NCI-H510A treated with DMSO at 0.1 percent for 48 hours (cell line): Measurements from ENCODE around the gene SNX8.
"Not testable (repeated sequence)": the region's sequence is repeated elsewhere in the genome, so short reads cannot be mapped to it uniquely, and the experiment has no call there.

Experiments
- DNase-seq: peaks from one replicate; lab custom pipeline; 2025; lab: John Stamatoyannopoulos, UW

Gene SNX8

GRCh38 chr7:2289621-2290020 is 24.6 kb downstream of the SNX8 start:
- no peak for DNase-seq

GRCh38 chr7:2289111-2289586 is 25.1 kb downstream of the SNX8 start:
- no peak for DNase-seq

- DNase-seq: no peak
Measured at GRCh38 chr7:2288503-2288902, 25.7 kb downstream of the SNX8 start.

GRCh38 chr7:2287745-2288144 is 26.5 kb downstream of the SNX8 start:
- DNase-seq: no peak

GRCh38 chr7:2283074-2283473 is 31.2 kb downstream of the SNX8 start:
- no peak for DNase-seq

- DNase-seq: no peak
Measured at GRCh38 chr7:2282185-2282751, 32.0 kb downstream of the SNX8 start.

- DNase-seq: no peak
Measured at GRCh38 chr7:2281541-2281940, 32.7 kb downstream of the SNX8 start.

- no peak for DNase-seq
Measured at GRCh38 chr7:2280424-2280823, 33.8 kb downstream of the SNX8 start.

- no peak for DNase-seq
Measured at GRCh38 chr7:2279896-2280295, 34.3 kb downstream of the SNX8 start.

- no peak for DNase-seq
Measured at GRCh38 chr7:2278026-2278425, 36.2 kb downstream of the SNX8 start.

- DNase-seq: no peak
Measured at GRCh38 chr7:2276107-2276506, 38.1 kb downstream of the SNX8 start.

- DNase-seq: no peak
Measured at GRCh38 chr7:2275101-2275500, 39.1 kb downstream of the SNX8 start.

- DNase-seq: no peak
Measured at GRCh38 chr7:2274666-2275065, 39.6 kb downstream of the SNX8 start.

- DNase-seq: no peak
Measured at GRCh38 chr7:2273866-2274265, 40.4 kb downstream of the SNX8 start.

GRCh38 chr7:2272031-2272430 is 42.2 kb downstream of the SNX8 start:
- no peak for DNase-seq

GRCh38 chr7:2271273-2272026 is 42.8 kb downstream of the SNX8 start:
- no peak for DNase-seq

- no peak for DNase-seq
Measured at GRCh38 chr7:2270495-2270894, 43.7 kb downstream of the SNX8 start.

- no peak for DNase-seq
Measured at GRCh38 chr7:2269991-2270460, 44.2 kb downstream of the SNX8 start.

GRCh38 chr7:2269089-2269990 is 44.9 kb downstream of the SNX8 start:
- not testable (repeated sequence) for DNase-seq

- DNase-seq: no peak
Measured at GRCh38 chr7:2266911-2267310, 47.3 kb downstream of the SNX8 start.

- DNase-seq: no peak
Measured at GRCh38 chr7:2264158-2264557, 50.1 kb downstream of the SNX8 start.

GRCh38 chr7:2263176-2263575 is 51.1 kb downstream of the SNX8 start:
- DNase-seq: no peak

- no peak for DNase-seq
Measured at GRCh38 chr7:2261611-2262010, 52.6 kb downstream of the SNX8 start.
